NB4 (cell line): ENCODE results near the gene FAM174A.

Experiments
- POLR2A ChIP-seq: IDR thresholded peaks from 2 replicates; pipeline ENCODE4 v1.6.1; 2011; ENCODE audit warnings: mild to moderate bottlenecking; ENCODE audit not compliant: insufficient read length; ENCODE audit errors: extremely low read depth
- TF ChIP-seq, protein P1 (sequence below): IDR thresholded peaks from one replicate; pipeline ENCODE4 v1.5.1; 2012; ENCODE audit warnings: low read depth, low read length
- TF ChIP-seq, protein P2 (sequence below): IDR thresholded peaks from 2 replicates; pipeline ENCODE4 v1.6.1; 2011; ENCODE audit warnings: low read depth, low read length

DNA sequence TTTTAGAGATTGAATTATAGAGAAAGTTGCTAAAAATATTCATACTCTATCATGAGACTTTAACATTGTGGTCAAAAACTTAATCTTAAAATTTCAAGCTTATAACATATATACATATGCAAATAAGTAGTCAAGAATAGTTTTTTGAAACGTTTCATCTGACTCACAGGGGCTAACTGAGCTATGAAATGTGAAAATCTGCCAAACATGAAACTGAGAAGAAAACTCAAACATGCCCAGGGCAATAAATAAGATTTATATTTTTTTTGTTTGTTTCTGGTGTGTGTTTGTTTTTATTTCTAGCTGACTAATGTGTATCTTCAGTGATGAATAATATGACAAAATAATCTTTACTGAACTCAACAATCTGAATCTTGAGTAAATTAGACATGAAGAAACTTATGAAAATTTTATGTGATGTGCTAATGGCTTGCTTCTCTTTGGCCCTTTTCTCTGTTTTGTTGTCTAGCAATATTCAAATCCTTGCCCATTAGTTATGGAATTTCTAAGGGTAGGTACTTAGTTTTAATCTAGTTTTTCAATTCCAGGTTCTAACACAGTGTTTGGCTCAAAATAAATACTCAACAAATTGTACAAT is 99.9 kb downstream of the FAM174A start:
- TF ChIP-seq, protein P1, sequence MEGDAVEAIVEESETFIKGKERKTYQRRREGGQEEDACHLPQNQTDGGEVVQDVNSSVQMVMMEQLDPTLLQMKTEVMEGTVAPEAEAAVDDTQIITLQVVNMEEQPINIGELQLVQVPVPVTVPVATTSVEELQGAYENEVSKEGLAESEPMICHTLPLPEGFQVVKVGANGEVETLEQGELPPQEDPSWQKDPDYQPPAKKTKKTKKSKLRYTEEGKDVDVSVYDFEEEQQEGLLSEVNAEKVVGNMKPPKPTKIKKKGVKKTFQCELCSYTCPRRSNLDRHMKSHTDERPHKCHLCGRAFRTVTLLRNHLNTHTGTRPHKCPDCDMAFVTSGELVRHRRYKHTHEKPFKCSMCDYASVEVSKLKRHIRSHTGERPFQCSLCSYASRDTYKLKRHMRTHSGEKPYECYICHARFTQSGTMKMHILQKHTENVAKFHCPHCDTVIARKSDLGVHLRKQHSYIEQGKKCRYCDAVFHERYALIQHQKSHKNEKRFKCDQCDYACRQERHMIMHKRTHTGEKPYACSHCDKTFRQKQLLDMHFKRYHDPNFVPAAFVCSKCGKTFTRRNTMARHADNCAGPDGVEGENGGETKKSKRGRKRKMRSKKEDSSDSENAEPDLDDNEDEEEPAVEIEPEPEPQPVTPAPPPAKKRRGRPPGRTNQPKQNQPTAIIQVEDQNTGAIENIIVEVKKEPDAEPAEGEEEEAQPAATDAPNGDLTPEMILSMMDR: no peak
- TF ChIP-seq POLR2A: no peak
- TF ChIP-seq, protein P2, sequence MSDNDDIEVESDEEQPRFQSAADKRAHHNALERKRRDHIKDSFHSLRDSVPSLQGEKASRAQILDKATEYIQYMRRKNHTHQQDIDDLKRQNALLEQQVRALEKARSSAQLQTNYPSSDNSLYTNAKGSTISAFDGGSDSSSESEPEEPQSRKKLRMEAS: no peak
